Measurements from ENCODE around the gene ZNF394.
"Not testable (repeated sequence)": the region's sequence is repeated elsewhere in the genome, so short reads cannot be mapped to it uniquely, and the experiment has no call there.

ZNF394 gene

DNA sequence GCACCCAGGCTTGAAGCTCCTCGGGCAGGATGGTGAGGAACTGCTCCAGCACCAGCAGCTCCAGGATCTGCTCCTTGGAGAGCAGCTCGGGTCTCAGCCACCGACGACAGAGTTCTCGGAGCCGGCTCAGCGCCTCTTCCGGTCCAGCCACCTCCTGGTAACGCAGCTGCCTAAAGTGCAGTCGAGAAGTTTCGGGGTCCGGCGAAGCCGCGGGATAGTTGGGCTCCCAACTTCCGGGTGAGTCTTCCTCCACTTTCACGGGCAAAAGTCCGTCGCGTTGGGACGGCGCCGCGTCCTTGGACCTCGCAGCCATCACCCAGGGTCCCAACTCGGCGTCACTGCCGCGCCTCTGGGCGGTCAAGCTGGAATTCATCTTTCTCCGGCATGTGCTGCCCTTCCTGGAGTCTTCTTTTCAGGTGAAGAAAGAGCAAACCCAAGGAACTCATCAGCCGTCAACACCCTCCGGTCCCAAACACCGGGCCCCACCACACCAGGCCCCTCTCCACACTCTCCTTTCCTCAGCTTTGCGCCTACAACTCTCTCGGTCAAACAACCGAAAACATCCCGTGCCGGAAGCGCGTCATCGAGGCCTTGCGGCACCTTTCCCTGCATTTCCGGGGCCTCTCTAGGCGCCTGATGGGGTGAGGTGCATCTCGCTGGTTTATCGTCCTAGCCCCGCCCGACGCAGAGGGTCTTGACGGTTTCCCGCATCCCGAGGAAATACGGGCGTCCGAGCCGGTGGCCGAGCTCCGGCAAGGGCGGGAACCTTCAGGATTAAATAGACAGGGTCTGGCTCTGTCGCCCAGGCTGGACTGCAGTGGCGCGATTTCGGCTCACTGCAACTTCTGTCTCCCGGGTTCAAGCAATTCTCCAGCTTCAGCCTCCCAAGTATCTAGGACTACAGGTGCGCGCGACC is at the start of gene ZNF394:
Gene ZNF394 (minus strand): TSS at position 561 of the 916 bp plus-strand sequence. CDS start 188 bp downstream, at position 373.
- peak; percentile 94 for DNase-seq (ENCODE audit: low spot score)

- not testable (repeated sequence) for DNase-seq (ENCODE audit: low spot score)
Measured at GRCh38 chr7:99549545-99549944, 49.5 kb upstream of the ZNF394 start.

DNA sequence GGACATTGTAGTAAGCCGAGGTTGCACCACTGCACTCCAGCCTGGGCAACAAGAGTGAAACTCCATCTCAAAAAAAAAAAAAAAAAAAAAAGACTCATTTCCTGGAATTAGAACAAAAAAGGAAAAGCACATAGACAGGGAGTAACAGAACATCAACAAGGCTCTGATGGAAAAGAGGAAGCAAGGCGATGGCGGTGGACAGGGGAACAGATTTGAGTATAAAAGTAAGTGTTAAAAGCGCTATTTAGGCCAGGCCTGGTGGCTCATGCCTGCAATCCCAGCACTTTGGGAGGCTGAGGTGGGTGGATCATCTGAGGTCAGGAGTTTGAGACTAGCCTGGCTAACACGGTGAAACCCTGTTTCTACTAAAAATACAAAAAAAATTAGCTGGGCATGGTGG is 45.2 kb upstream of the ZNF394 start:
- DNase-seq (ENCODE audit: low spot score) = not testable (repeated sequence)

DNA sequence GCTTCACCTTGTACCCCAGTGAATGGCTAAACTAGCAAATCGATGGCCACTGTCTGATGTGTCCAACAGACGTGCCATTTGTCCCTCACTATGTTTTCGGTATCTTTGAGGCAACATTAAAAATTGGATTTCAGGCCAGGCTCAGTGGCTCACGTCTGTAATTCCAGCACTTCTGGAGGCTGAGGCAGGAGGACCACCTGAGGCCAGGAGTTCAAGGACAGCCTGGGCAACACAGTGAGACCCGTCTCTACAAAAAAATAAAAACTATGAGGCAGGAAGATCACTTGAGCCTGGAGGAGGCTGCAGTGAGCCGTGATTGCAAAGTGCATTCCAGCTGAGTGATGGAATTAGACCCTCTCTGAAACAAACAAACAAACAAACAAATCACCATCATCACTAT is 43.8 kb upstream of the ZNF394 start:
- no peak for DNase-seq (ENCODE audit: low spot score)

GRCh38 chr7:99543081-99543671 is 43.1 kb upstream of the ZNF394 start:
- no peak for DNase-seq (ENCODE audit: low spot score)

DNA sequence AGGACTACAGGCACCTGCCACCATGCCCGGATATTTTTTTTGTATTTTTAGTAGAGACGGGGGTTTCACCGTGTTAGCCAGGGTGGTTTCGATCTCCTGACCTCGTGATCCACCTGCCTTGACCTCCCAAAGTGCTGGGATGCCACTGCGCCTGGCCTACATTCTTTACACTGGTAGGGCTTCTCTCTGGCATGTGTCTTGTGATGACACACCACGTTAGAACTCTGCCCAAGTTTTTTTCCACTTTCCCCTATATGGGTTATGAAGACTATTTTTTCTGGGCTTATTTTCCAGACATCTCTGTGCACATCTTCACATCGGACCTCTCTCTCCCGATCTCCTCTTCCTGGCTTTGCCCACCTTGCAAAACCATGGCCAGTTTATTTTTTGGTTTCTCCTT is 41.1 kb upstream of the ZNF394 start:
- no peak for DNase-seq (ENCODE audit: low spot score)

GRCh38 chr7:99540542-99540941 is 40.5 kb upstream of the ZNF394 start:
- no peak for DNase-seq (ENCODE audit: low spot score)

GRCh38 chr7:99539213-99539811 is 39.2 kb upstream of the ZNF394 start:
- no peak for DNase-seq (ENCODE audit: low spot score)

DNA sequence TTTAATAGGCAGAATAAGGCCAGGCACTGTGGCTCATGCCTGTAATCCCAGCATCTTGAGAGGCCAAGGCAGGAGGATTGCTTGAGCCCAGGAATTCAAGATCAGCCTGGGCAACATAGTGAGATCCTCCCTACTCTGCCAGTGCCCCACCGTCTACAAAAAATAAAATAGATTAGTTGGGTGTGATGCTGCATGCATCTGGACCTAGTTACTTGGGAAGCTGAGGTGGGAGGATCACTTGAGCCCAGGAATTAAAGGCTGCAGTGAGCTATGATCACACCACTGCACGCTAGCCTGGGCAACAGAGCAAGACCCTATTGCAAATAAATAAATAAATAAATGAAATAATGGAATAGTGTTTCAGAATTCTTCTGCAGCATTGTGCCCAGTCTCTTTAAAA is 35.6 kb upstream of the ZNF394 start:
- DNase-seq (ENCODE audit: low spot score) = no peak

GRCh38 chr7:99531354-99531765 is 31.3 kb upstream of the ZNF394 start:
- no peak for DNase-seq (ENCODE audit: low spot score)

DNA sequence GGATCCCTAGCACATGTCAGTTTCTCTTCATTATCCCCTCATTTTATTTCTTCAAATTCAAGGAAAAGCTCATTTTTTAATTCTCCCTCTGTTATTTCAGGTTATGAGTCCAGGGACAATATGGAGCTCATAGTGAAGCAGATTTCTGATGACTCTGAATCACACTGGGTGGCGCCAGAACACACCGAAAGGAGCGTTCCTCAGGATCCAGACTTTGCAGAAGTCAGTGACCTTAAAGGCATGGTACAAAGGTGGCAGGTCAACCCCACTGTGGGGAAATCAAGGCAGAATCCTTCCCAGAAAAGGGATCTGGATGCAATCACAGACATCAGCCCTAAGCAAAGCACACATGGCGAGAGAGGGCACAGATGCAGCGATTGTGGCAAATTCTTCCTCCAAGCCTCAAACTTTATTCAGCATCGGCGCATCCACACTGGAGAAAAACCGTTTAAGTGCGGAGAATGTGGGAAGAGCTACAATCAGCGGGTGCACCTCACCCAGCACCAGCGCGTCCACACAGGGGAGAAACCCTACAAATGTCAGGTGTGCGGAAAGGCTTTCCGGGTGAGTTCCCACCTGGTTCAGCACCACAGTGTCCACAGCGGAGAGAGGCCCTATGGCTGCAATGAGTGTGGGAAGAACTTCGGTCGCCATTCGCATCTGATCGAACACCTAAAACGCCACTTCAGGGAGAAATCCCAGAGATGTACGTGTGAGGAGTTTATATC is 25.8 kb upstream of the ZNF394 start:
- DNase-seq (ENCODE audit: low spot score) = no peak

DNA sequence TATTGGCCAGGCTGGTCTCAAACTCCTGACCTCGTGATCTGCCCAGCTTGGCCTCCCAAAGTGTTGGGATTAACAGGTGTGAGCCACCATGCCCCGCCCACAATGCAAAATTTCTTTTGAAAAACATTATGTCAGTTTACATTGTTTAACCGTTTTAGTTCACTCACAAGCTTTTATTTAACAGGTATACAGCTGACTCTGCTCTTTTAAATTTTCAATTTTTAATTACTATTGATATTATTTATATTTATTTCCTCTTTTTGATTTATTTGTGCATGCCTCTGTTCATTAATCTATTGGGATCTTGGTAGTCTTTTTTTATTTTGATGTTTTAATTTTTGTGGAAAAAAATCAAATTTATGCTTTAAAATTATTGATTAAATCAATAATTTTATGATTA is 21.3 kb upstream of the ZNF394 start:
- DNase-seq (ENCODE audit: low spot score) = no peak

DNA sequence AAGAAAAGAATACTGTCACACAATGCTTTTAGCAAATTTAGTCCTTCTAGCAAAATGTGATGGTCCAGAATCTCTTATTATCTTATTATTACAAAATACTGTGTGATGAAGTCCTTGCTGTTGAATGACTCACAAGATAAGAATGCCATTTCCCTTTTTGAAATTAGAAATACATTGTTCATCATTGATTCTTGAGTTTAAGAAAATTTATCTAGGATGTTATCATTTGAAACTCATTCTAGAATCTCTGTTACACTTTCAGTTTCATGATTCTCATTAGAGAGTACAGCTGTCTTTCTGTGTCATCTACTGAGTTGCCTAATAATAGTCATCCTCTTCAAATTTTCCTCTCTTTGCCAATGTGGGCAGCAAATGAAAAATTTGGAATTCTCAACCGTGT is 14.0 kb upstream of the ZNF394 start:
- DNase-seq (ENCODE audit: low spot score) = no peak

- no peak for DNase-seq (ENCODE audit: low spot score)
Measured at GRCh38 chr7:99505324-99505662, 5.2 kb upstream of the ZNF394 start.

GRCh38 chr7:99504603-99505323 is 4.7 kb upstream of the ZNF394 start, which contains the start of gene ZKSCAN5:
Gene ZKSCAN5 (plus strand): TSS chr7:99504662. CDS start chr7:99506045, 1,383 bp downstream.
- DNase-seq (ENCODE audit: low spot score) = peak; percentile 98

GRCh38 chr7:99504281-99504602 is 4.2 kb upstream of the ZNF394 start:
- DNase-seq (ENCODE audit: low spot score) = no peak

- DNase-seq (ENCODE audit: low spot score) = not testable (repeated sequence)
Measured at GRCh38 chr7:99501236-99501635, 1.2 kb upstream of the ZNF394 start.

- DNase-seq (ENCODE audit: low spot score) = no peak
Measured at GRCh38 chr7:99500637-99501009, 542 bp upstream of the ZNF394 start.

GRCh38 chr7:99499371-99499720 is 735 bp downstream of the ZNF394 start:
- DNase-seq (ENCODE audit: low spot score) = no peak

DNA sequence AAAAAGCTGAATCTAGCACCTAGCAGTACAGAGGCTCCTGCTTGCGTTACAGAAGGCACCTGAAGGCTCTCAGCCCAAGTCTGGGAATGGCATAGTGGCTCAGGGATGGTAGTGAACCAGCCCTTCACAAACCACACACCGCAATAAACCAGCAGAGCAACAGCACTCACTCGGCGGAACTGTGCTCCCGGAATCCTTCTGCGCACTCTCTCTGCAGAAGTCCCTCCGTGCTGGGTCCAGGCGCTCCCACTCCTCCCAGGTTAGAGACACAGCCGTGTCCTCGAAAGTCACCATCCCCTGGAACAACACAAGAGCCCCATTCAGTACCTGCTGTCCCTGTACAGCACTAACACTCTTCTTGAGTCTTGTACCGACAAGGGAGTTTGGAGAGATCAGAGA is 1.5 kb downstream of the ZNF394 start:
- DNase-seq (ENCODE audit: low spot score) = no peak

GRCh38 chr7:99497766-99498545 is 2.1 kb downstream of the ZNF394 start:
- DNase-seq (ENCODE audit: low spot score) = no peak

Measured in putamen (tissue), 1 donor.